ENCODE results near the gene MACROD2.

DNA sequence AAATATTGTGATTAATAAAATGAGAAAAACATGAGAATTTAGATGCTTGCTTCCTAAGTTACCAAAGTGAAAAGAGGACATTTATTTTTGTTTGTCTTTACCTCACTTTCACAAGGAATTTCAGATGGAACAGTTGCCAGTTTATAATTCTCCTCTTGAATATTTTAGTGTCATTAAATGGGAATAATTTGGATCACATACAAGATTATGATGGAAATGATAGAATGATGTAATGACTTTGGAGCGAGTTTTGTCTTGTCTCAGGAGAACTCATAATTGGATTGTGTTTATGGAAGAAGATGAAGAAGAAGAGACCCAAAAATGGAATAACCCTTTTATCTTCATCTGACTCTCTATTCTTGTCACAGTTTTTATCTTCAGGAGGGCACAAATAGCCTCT, 515.0 kb downstream of the MACROD2 start:
- TF ChIP-seq CTCF (IDR thresholded peaks at IDR 0.05) (no peak), EP300 (IDR thresholded peaks at IDR 0.05) (no peak), POLR2AphosphoS5 (IDR thresholded peaks at IDR 0.05) (no peak), POLR2A (IDR thresholded peaks at IDR 0.05) (no peak)
